Fibroblast of skin of left biceps (primary cell): Measurements from ENCODE around the gene COX19.

Source experiments
- DNase-seq, 2 experiments: peaks; one replicate each; pipeline ENCODE4 v3.0.0-alpha.2; 2013; ENCODE audit warnings: low read depth in 2 of 2

Gene COX19

GRCh38 chr7:991729-992656 lies 16.6 kb upstream of the COX19 start:
- no peak for DNase-seq

GRCh38 chr7:990933-991728 lies 15.8 kb upstream of the COX19 start:
- DNase-seq: no peak

- no peak for DNase-seq
These were observed 15.1 kb upstream of the COX19 start for GRCh38 chr7:990352-990932.

GRCh38 chr7:988963-989529 lies 13.7 kb upstream of the COX19 start:
- DNase-seq: no peak

- no peak for DNase-seq
These were observed 13.1 kb upstream of the COX19 start for GRCh38 chr7:988426-988911.

- DNase-seq: no peak
These were observed 12.6 kb upstream of the COX19 start for GRCh38 chr7:987909-988308.

GRCh38 chr7:986766-987751 lies 11.7 kb upstream of the COX19 start:
- DNase-seq: no peak

- DNase-seq: no peak
These were observed 10.8 kb upstream of the COX19 start for GRCh38 chr7:985915-986741.

- no peak for DNase-seq
These were observed 9.7 kb upstream of the COX19 start for GRCh38 chr7:985127-985416.

GRCh38 chr7:984361-985126 lies 9.2 kb upstream of the COX19 start:
- DNase-seq: no peak

GRCh38 chr7:983616-984071 lies 8.3 kb upstream of the COX19 start:
- DNase-seq: no peak

GRCh38 chr7:983004-983615 lies 7.8 kb upstream of the COX19 start, which contains the start of gene CYP2W1:
Gene CYP2W1, plus strand, starts transcription at chr7:983181. Its CDS starts 31 bp downstream, at chr7:983212.
- DNase-seq: no peak

GRCh38 chr7:982511-983003 lies 7.2 kb upstream of the COX19 start:
- no peak for DNase-seq

- no peak for DNase-seq
These were observed 6.6 kb upstream of the COX19 start for GRCh38 chr7:981793-982510.

GRCh38 chr7:979886-980571 lies 4.7 kb upstream of the COX19 start:
- DNase-seq: no peak

GRCh38 chr7:979151-979550 lies 3.8 kb upstream of the COX19 start:
- DNase-seq: no peak

GRCh38 chr7:978416-979091 lies 3.2 kb upstream of the COX19 start:
- DNase-seq: no peak
